GM06990 (cell line): Measurements from ENCODE around the gene BMPR1B.

Experiments used
- DNase-seq: peaks from one replicate; pipeline ENCODE4 v3.0.0-alpha.2; 2011; ENCODE audit not compliant: insufficient read length; ENCODE audit errors: extremely low read depth
- H3K27me3 ChIP-seq: replicated peaks from 2 replicates; pipeline ENCODE4 v1.6.0; 2011; ENCODE audit warnings: low read length; ENCODE audit not compliant: control insufficient read depth, insufficient read depth
- H3K36me3 ChIP-seq: 2 replicates; pipeline ENCODE4 v1.5.1; 2011; ENCODE audit warnings: low read length; ENCODE audit not compliant: control insufficient read depth, insufficient read depth
- H3K4me3 ChIP-seq: replicated peaks from 2 replicates; pipeline ENCODE4 v1.5.1; 2011; ENCODE audit warnings: low read depth, mild to moderate bottlenecking, control low read depth, low read length
- TF ChIP-seq, protein P1 (sequence below): IDR thresholded peaks from 2 replicates; pipeline ENCODE4 v1.5.1; 2011; ENCODE audit warnings: low read length, control low read depth, mild to moderate bottlenecking, inconsistent platforms; ENCODE audit not compliant: insufficient read depth, poor library complexity, severe bottlenecking

Gene BMPR1B

DNA sequence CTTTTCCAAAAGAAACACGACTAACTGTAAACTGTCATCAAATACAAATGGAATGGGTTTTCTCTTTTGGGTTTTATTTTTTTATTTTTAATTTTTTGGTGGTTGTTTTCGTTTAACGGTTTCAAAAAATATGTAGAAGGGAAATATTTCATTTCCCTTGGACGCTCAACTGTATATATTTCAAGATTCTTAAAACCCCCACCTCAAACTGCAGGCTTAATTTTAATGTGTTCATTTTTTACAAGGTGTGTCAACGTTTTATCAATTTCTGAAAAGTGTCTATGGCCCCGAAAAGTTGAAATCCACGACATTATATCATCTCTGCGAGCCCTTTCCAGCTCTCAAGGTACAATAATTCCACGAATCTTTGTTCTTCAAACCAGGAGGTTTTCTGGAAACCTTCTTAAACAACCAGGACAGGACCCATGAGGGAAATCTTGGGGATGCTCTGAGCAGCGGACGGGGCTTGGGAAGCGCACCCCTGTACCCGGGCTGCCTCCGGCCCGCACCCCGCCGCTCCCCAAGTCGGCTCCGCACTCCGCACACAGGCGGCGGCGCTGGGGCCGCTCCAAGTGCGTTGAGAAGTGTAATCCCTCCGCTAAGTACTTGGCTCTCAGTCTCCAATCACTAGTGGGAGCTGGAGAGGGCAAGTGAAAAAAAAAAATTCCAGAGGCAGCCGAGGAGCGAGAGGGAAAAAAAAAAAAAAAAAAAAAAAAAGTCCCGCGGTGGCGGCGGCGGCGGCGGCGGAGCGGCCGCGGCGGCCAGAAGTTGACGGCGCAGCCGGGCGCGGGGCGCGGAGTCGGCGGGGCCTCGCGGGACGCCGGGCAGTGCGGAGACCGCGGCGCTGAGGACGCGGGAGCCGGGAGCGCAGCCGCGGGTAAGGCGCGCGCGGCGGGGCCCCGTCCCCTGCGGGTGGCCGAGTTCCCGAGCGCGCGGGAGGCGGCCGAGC is at the start of gene BMPR1B:
BMPR1B (plus strand) TSS at position 764 of the 949 bp plus-strand sequence. CDS start 346,470 bp downstream, outside the sequence.
- Histone ChIP-seq H3K27me3 (no peaks in the 10 kb centered on the region; the same call in 1 of the 2 replicates), H3K4me3 (no peak within 1 kb of the TSS), H3K36me3 (no peaks in the 10 kb centered on the region)
- TF ChIP-seq, protein P1, sequence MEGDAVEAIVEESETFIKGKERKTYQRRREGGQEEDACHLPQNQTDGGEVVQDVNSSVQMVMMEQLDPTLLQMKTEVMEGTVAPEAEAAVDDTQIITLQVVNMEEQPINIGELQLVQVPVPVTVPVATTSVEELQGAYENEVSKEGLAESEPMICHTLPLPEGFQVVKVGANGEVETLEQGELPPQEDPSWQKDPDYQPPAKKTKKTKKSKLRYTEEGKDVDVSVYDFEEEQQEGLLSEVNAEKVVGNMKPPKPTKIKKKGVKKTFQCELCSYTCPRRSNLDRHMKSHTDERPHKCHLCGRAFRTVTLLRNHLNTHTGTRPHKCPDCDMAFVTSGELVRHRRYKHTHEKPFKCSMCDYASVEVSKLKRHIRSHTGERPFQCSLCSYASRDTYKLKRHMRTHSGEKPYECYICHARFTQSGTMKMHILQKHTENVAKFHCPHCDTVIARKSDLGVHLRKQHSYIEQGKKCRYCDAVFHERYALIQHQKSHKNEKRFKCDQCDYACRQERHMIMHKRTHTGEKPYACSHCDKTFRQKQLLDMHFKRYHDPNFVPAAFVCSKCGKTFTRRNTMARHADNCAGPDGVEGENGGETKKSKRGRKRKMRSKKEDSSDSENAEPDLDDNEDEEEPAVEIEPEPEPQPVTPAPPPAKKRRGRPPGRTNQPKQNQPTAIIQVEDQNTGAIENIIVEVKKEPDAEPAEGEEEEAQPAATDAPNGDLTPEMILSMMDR = no peak
- DNase-seq = no peak

DNA sequence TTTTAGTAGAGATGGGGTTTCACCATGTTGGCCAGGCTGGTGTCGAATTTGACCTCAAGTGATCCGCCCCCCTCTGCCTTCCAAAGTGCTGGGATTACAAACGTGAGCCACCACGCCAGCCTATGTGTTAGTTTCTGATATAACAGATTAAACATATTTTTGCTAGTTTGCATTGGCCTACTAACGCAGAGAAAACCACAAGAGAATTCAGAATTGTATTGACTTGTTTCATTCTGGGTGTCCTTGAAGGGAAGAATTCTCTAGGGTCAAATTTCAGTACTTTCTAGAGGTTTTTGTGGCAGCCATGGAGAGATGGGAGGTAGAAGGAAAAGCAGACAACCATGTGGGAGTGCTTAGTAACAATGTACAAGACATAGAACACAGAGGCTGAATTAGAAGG is 46.1 kb upstream of the BMPR1B start:
- no peak for DNase-seq
- Histone ChIP-seq H3K27me3 (no peaks in the 10 kb centered on the region), H3K4me3 (no peak overlapping the region), H3K36me3 (no peaks in the 10 kb centered on the region)
- TF ChIP-seq, protein P1 = no peak

DNA sequence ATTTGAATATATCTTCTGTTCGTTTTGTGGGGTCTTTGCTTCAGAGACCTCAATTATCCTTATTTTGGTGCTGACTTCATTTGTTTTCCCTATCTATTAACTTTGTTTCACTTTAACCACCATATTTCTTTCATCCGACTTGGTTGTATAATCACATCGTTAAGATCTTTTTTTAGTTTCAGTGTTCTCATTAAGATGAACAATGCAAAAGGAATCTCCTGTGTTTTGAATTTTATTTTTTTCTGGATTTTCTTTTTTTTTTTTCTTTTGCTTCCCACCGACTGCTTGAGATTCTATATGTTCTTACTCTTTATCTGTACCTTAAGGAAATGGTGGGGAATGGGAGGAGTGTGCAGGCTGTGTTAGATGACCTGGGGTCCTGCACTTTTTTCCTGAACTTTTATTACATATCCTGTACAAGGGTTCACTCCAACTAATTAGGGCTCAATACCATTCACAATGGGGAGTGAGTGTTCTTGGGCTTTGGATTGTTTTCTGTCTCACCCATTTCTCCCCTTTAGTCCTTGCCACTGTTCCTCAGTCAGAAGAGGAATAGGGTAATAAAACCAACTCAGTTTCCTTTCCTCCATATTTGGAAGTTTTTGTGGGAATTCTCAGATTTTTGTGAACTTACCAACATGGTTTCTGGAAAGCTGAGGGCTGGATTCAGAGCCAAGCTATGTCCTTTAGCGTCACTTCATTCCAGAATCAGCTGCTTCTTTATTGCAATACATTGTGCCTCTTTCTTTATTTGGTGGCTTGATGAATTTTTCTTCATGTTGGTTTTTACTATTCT is 43.2 kb upstream of the BMPR1B start:
- TF ChIP-seq, protein P1 = no peak
- no peaks in the 10 kb centered on the region for H3K36me3 ChIP-seq
- no peak overlapping the region for H3K4me3 ChIP-seq
- H3K27me3 ChIP-seq = no peaks in the 10 kb centered on the region
- DNase-seq = no peak

DNA sequence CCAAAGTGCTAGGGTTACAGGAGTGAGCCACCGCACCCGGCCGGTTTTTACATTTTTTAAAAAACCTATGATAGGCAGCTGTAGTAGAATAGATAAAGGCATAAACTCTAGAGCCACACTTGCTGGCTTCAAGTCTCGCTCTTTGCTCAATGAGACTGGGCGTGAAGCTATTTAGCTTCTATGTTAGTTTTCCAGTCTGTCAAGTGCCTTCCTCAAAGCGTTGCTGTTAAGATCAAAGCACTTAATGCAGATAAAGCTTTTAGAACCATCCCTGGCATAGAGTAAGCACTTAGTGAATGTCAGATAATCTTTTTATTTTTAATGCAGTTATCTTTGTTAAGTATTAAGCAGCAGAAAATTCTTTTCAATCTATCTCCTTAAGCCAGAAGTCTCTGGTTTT is 42.0 kb upstream of the BMPR1B start:
- Histone ChIP-seq H3K4me3 (no peak overlapping the region), H3K27me3 (no peaks in the 10 kb centered on the region), H3K36me3 (no peaks in the 10 kb centered on the region)
- no peak for DNase-seq
- TF ChIP-seq, protein P1 = no peak

DNA sequence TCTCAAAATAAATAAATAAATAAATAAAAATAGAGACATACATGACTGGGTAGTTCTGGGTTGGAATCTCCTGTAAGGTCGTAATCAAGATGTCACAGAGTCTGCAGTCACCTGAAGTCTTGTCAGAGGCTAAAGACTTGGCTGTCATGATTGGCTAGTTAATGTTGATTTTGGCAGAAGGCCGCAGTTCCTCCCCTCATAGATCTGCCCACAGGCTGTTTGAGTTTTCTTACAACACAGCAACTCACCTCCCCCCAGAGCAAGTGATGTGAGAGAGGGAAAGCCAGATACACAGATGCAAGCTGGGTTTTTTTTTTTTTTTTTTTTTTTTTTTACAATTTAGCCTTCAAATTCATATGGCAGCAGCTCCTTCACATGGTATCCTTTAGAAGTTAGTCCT is 36.4 kb upstream of the BMPR1B start:
- DNase-seq = no peak
- H3K36me3 ChIP-seq = no peaks in the 10 kb centered on the region
- TF ChIP-seq, protein P1 = no peak

More for the DNA sequence above, 36.4 kb upstream of the BMPR1B start:
- Histone ChIP-seq H3K4me3 (no peak overlapping the region), H3K27me3 (no peaks in the 10 kb centered on the region)
